IMR-90 (cell line): ENCODE results near the gene BPTF. TPM values are rescaled to one million over a fixed set of nuclear protein-coding genes. Genes with fewer than 3 reads are reported as not detected.

Source experiments
- ATAC-seq: fragments of 200-7000 bp; cut with Tn5 transposase; 2 replicates; pipeline ENCODE4 v1.9.1; 2020; ENCODE audit warnings: low read depth, mild to moderate bottlenecking, moderate library complexity
- BruUV-seq: library from RNA; stranded (reverse); fragments of 400-500 nt; replicated peaks from 2 replicates; lab custom pipeline; 2021; lab: Mats Ljungman, UMichigan
- CTCF ChIA-PET: fragments of 300-600 bp; formaldehyde crosslinking; extraction: SDS; loops from one replicate; lab custom pipeline; 2021; ENCODE audit warnings: antibody characterized with exemption; lab: Yijun Ruan, JAX
- POLR2A ChIA-PET: fragments of 300-600 bp; sonication (Branson Sonifier 250); formaldehyde crosslinking; loops from one replicate; lab custom pipeline; 2022; ENCODE audit warnings: antibody characterized with exemption; ENCODE audit not compliant: unreplicated experiment; lab: Charles Lee
- DNase-seq: peaks from one replicate; pipeline ENCODE4 v3.0.0; 2013
- H2AFZ ChIP-seq: replicated peaks from 2 replicates; pipeline ENCODE3; 2013; ENCODE audit warnings: low read length, mild to moderate bottlenecking; ENCODE audit not compliant: poor library complexity
- H2AK5ac ChIP-seq: 2 replicates; pipeline ENCODE4 v1.6.1; 2013; ENCODE audit warnings: low read depth, low read length, inconsistent platforms
- H2AK9ac ChIP-seq: replicated peaks from 2 replicates; pipeline ENCODE3; 2013; ENCODE audit warnings: mild to moderate bottlenecking, low read depth, low read length, moderate library complexity; ENCODE audit not compliant: poor library complexity
- H2BK120ac ChIP-seq: 2 replicates; pipeline ENCODE4 v1.6.1; 2013; ENCODE audit warnings: low read depth, low read length, inconsistent platforms
- H2BK15ac ChIP-seq: 3 replicates; pipeline ENCODE4 v1.6.1; 2013; ENCODE audit warnings: low read depth, low read length, inconsistent platforms
- H2BK20ac ChIP-seq: 2 replicates; pipeline ENCODE4 v1.6.1; 2013; ENCODE audit warnings: low read depth, mild to moderate bottlenecking, inconsistent platforms, low read length, moderate library complexity
- H2BK5ac ChIP-seq: 2 replicates; pipeline ENCODE4 v1.6.1; 2013; ENCODE audit warnings: mild to moderate bottlenecking, low read depth, low read length, inconsistent platforms; ENCODE audit not compliant: poor library complexity, severe bottlenecking
- H3K14ac ChIP-seq: replicated peaks from 2 replicates; pipeline ENCODE4 v1.6.1; 2013; ENCODE audit warnings: low read depth, low read length, inconsistent platforms
- H3K18ac ChIP-seq: 2 replicates; pipeline ENCODE4 v1.6.1; 2013; ENCODE audit warnings: low read depth, low read length, control low read depth
- H3K23ac ChIP-seq: 2 replicates; pipeline ENCODE4 v1.6.1; 2013; ENCODE audit warnings: low read depth, low read length, inconsistent platforms
- H3K27ac ChIP-seq: 2 replicates; pipeline ENCODE4 v1.5.1; 2013; ENCODE audit warnings: mild to moderate bottlenecking, control low read depth, low read length; ENCODE audit not compliant: insufficient read depth
- H3K27me3 ChIP-seq: 2 replicates; pipeline ENCODE4 v1.6.1; 2013; ENCODE audit warnings: low read length; ENCODE audit not compliant: control insufficient read depth, insufficient read depth
- H3K36me3 ChIP-seq: 2 replicates; pipeline ENCODE4 v1.6.1; 2013; ENCODE audit warnings: low read length, mixed read lengths; ENCODE audit not compliant: control insufficient read depth, insufficient read depth
- H3K4ac ChIP-seq: 2 replicates; pipeline ENCODE4 v1.6.1; 2013; ENCODE audit warnings: low read depth, low read length, inconsistent platforms
- H3K4me1 ChIP-seq: 2 replicates; pipeline ENCODE4 v1.6.1; 2013; ENCODE audit warnings: low read length, mixed read lengths; ENCODE audit not compliant: control insufficient read depth, insufficient read depth
- H3K4me2 ChIP-seq: 2 replicates; pipeline ENCODE4 v1.6.1; 2013; ENCODE audit warnings: low read depth, mild to moderate bottlenecking, control low read depth, low read length, moderate library complexity
- H3K4me3 ChIP-seq: 2 replicates; pipeline ENCODE4 v1.5.1; 2013; ENCODE audit warnings: low read depth, mild to moderate bottlenecking, control low read depth, low read length, moderate library complexity; ENCODE audit not compliant: insufficient read depth
- H3K56ac ChIP-seq: 2 replicates; pipeline ENCODE4 v1.6.1; 2013; ENCODE audit warnings: low read length, inconsistent platforms; ENCODE audit not compliant: insufficient read depth; ENCODE audit errors: extremely low read depth
- H3K79me1 ChIP-seq, 2 experiments: 2 replicates each; pipeline ENCODE4 v1.6.1; 2013; ENCODE audit warnings: low read length in 2 of 2, inconsistent platforms in 1 of 2, low read depth in 1 of 2
- H3K9ac ChIP-seq: 2 replicates; pipeline ENCODE4 v1.6.1; 2013; ENCODE audit warnings: low read depth, low read length, control low read depth
- H3K9me1 ChIP-seq: 2 replicates; pipeline ENCODE4 v1.6.1; 2013; ENCODE audit warnings: low read length, inconsistent platforms; ENCODE audit not compliant: insufficient read depth
- H3K9me3 ChIP-seq: 2 replicates; pipeline ENCODE4 v1.6.1; 2013; ENCODE audit warnings: low read length; ENCODE audit not compliant: control insufficient read depth, insufficient read depth
- H4K20me1 ChIP-seq: 2 replicates; pipeline ENCODE4 v1.6.1; 2013; ENCODE audit warnings: low read length, inconsistent platforms; ENCODE audit not compliant: insufficient read depth
- H4K5ac ChIP-seq: 2 replicates; pipeline ENCODE4 v1.6.1; 2013; ENCODE audit warnings: mild to moderate bottlenecking, low read depth, low read length, control low read depth
- H4K8ac ChIP-seq, 2 experiments: 2 replicates each; pipeline ENCODE4 v1.6.1; 2013; ENCODE audit warnings: low read depth in 2 of 2, low read length in 2 of 2, control low read depth in 1 of 2, inconsistent platforms in 1 of 2
- H4K91ac ChIP-seq: 2 replicates; pipeline ENCODE4 v1.6.1; 2013; ENCODE audit warnings: low read depth, low read length, inconsistent platforms; ENCODE audit not compliant: insufficient read depth
- BHLHE40 ChIP-seq: fragments of 150-350 bp; IDR thresholded peaks from 2 replicates; pipeline ENCODE4 v1.6.1; 2016; ENCODE audit warnings: mild to moderate bottlenecking, low read depth, low read length
- CHD1 ChIP-seq: IDR thresholded peaks from 2 replicates; pipeline ENCODE4 v1.6.1; 2012; ENCODE audit warnings: low read depth, low read length, improper control_type of control experiment
- FOS ChIP-seq: fragments of 150-350 bp; IDR thresholded peaks from 2 replicates; pipeline ENCODE4 v1.6.1; 2016; ENCODE audit warnings: low read depth, low read length
- MAZ ChIP-seq: IDR thresholded peaks from 2 replicates; pipeline ENCODE4 v1.6.1; 2012; ENCODE audit warnings: low read depth, mild to moderate bottlenecking, low read length, improper control_type of control experiment, moderate library complexity, borderline replicate concordance
- MXI1 ChIP-seq: IDR thresholded peaks from 2 replicates; pipeline ENCODE4 v1.6.1; 2012; ENCODE audit warnings: low read depth, mild to moderate bottlenecking, low read length, moderate library complexity, borderline replicate concordance
- NFE2L2 ChIP-seq: fragments of 150-350 bp; IDR thresholded peaks from 2 replicates; pipeline ENCODE4 v1.6.1; 2016; ENCODE audit warnings: low read depth, mild to moderate bottlenecking, low read length
- POLR2A ChIP-seq: IDR thresholded peaks from 2 replicates; pipeline ENCODE4 v1.6.1; 2012; ENCODE audit warnings: mild to moderate bottlenecking, low read depth, low read length
- RFX5 ChIP-seq: IDR thresholded peaks from 2 replicates; pipeline ENCODE4 v1.8.0; 2012; ENCODE audit warnings: low read depth, mild to moderate bottlenecking, low read length, moderate library complexity
- USF2 ChIP-seq: fragments of 150-350 bp; IDR thresholded peaks from 2 replicates; pipeline ENCODE4 v1.6.1; 2017; ENCODE audit warnings: mild to moderate bottlenecking, antibody characterized with exemption, low read length, low read depth
- WGBS, 2 experiments: methylation state at CpG; one replicate each; pipeline versions ENCODE4 v1.1.5 to v1.1.7; 2013; ENCODE audit warnings: missing lambda C conversion rate in 2 of 2; ENCODE audit not compliant: insufficient read length in 1 of 2; ENCODE audit errors: extremely low coverage in 2 of 2; 5-methylcytosine and 5-hydroxymethylcytosine counted together
- dilution Hi-C: fragments of 300-500 bp; cut with HindIII; formaldehyde crosslinking; loops from one replicate; pipeline ENCODE4 v1.14.3; 2018; ENCODE audit warnings: low sequenced_read_pairs; ENCODE audit not compliant: unreplicated experiment
- in situ Hi-C: fragments of 300-500 bp; cut with MboI; formaldehyde crosslinking; loops from 3 replicates; pipeline ENCODE4 v1.14.3; 2019; ENCODE audit warnings: low sequenced_read_pairs, inconsistent platforms, mixed read lengths
- intact Hi-C: fragments of 100-400 bp; cut with micrococcal nuclease; formaldehyde crosslinking; loops from 2 replicates; pipeline ENCODE4 v1.10.0; 2022
- polyA plus RNA-seq, 3 experiments: library from polyadenylated mRNA; depleted of rRNA; stranded (reverse); fragments of >200 nt; gene quantifications; 2 replicates each; pipeline ENCODE4 v1.2.3, GENCODE V29; 2012; ENCODE audit warnings: low replicate concordance in 1 of 3
- total RNA-seq: library from RNA; depleted of rRNA; stranded (reverse); fragments of >200 nt; gene quantifications from 2 replicates; pipeline ENCODE4 v1.2.3, GENCODE V29; 2012
- TF ChIP-seq, protein P1 (sequence below): conservative IDR thresholded peaks from 2 replicates; pipeline ENCODE4 v1.5.1; 2012; ENCODE audit warnings: mild to moderate bottlenecking, low read depth, low read length, improper control_type of control experiment
- TF ChIP-seq, protein P2 (sequence below): fragments of 150-350 bp; IDR thresholded peaks from 2 replicates; pipeline ENCODE4 v1.6.1; 2016; ENCODE audit warnings: low read depth, mild to moderate bottlenecking, low read length, moderate library complexity, borderline replicate concordance

The BPTF gene
- total and polyA plus RNA-seq, 2 of the 4 experiments (the other 2 are of a cell fraction) = 32.3 to 35.7 TPM

DNA sequence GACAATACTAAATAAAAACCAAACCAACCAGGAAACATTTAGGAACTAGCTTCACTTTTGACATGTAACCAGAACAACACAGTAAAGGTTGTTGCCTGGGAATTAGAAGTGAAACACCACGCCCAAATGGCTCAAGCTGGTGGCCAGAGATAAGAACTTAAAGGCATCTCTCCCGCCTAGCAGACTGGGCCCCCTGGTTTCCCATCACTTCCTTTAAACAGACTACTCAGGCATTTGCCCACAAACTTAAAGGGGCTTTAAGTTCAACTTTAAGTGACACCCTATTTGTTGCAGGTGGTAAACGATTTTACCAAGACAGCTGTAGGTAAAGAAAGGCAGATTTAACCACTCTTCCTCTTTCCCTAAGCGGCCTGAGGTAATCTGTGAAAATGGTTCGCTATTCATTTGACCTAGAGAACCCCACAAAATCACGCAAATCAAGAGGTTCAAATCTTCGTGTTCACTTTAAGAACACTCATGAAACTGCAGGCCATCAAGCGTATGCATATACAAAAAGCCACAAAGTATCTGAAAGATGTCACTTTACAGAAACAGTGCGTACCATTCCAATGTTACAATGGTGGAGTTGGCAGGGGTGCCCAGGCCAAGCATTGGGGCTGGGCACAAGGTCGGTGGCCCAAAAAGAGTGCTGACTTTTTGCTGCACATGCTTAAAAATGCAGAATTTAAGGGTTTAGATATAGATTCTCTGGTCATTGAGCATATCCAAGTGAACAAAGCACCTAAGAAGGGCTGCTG is 40.8 kb upstream of the BPTF start:
- H2AK5ac ChIP-seq = no peak overlapping the region
- no peak overlapping the region for H3K14ac ChIP-seq
- no peaks in the 10 kb centered on the region for H3K4me1 ChIP-seq
- H3K36me3 ChIP-seq = no peaks in the 10 kb centered on the region
- H2AFZ ChIP-seq = no peak overlapping the region
- ATAC-seq (no peak), DNase-seq (no peak)
- H4K91ac ChIP-seq = no peak overlapping the region
- no peak overlapping the region for H4K8ac ChIP-seq
- H3K18ac ChIP-seq = no peak overlapping the region
- ChIA-PET CTCF (no interaction called here), POLR2A (no interaction called here)
- BruUV-seq = no TSS peak
- no peak overlapping the region for H2BK20ac ChIP-seq
- H3K79me1 ChIP-seq = no peaks in the 10 kb centered on the region
- H2BK120ac ChIP-seq = no peak overlapping the region
- 87% methylated on average over 6 of the region's 10 CpGs; no CpG with 5 or more reads in 1 of the 2 experiments for WGBS, 2 experiments
- H3K9me3 ChIP-seq = peaks cover 2% of the 10 kb centered on the region; the same call in 1 of the 2 replicates
- no peak overlapping the region for H3K9ac ChIP-seq
- no peaks in the 10 kb centered on the region for H4K20me1 ChIP-seq
- no peak overlapping the region for H2BK15ac ChIP-seq
- no peak overlapping the region for H3K23ac ChIP-seq
- H3K56ac ChIP-seq = no peak overlapping the region
- no peak overlapping the region for H3K4ac ChIP-seq
- no peak overlapping the region for H3K27ac ChIP-seq
- H3K9me1 ChIP-seq = no peaks in the 10 kb centered on the region
- H3K27me3 ChIP-seq = peaks cover 6% of the 10 kb centered on the region; the same call in 1 of the 2 replicates
- no peak overlapping the region for H4K5ac ChIP-seq
- H2AK9ac ChIP-seq = no peak overlapping the region
- no peak overlapping the region for H3K4me2 ChIP-seq
- dilution Hi-C loops = no loop called here
- no peak overlapping the region for H3K4me3 ChIP-seq
- TF ChIP-seq MAZ (no peak), POLR2A (no peak), NFE2L2 (no peak), FOS (no peak), USF2 (no peak), BHLHE40 (no peak), MXI1 (no peak), CHD1 (no peak), RFX5 (no peak)
- TF ChIP-seq, protein P1, sequence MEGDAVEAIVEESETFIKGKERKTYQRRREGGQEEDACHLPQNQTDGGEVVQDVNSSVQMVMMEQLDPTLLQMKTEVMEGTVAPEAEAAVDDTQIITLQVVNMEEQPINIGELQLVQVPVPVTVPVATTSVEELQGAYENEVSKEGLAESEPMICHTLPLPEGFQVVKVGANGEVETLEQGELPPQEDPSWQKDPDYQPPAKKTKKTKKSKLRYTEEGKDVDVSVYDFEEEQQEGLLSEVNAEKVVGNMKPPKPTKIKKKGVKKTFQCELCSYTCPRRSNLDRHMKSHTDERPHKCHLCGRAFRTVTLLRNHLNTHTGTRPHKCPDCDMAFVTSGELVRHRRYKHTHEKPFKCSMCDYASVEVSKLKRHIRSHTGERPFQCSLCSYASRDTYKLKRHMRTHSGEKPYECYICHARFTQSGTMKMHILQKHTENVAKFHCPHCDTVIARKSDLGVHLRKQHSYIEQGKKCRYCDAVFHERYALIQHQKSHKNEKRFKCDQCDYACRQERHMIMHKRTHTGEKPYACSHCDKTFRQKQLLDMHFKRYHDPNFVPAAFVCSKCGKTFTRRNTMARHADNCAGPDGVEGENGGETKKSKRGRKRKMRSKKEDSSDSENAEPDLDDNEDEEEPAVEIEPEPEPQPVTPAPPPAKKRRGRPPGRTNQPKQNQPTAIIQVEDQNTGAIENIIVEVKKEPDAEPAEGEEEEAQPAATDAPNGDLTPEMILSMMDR = no peak
- TF ChIP-seq, protein P2, sequence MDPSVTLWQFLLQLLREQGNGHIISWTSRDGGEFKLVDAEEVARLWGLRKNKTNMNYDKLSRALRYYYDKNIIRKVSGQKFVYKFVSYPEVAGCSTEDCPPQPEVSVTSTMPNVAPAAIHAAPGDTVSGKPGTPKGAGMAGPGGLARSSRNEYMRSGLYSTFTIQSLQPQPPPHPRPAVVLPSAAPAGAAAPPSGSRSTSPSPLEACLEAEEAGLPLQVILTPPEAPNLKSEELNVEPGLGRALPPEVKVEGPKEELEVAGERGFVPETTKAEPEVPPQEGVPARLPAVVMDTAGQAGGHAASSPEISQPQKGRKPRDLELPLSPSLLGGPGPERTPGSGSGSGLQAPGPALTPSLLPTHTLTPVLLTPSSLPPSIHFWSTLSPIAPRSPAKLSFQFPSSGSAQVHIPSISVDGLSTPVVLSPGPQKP = no peak
- no peak overlapping the region for H2BK5ac ChIP-seq
- in situ Hi-C loops = no loop called here
- intact Hi-C loops = no loop called here
